Motor neuron (in vitro differentiated cells): ENCODE data around the gene PLSCR4. TPM values are rescaled to one million over a fixed set of nuclear protein-coding genes. Genes with fewer than 3 reads are reported as not detected.
A peak's percentile ranks its signal among the peaks of the same experiment; 100 is the strongest.

Experiments used
- ATAC-seq, 8 experiments: fragments of 200-7000 bp; cut with Tn5 transposase; replicated peaks in 6 of 8; 2 replicates each; pipeline ENCODE4 v1.8.0; 2021; ENCODE audit warnings: mild to moderate bottlenecking in 8 of 8, moderate library complexity in 8 of 8
- H3K27ac ChIP-seq, 2 donors: fragments of 250-450 bp; sonication (Bioruptor Pico); 2 replicates each; pipeline ENCODE4 v1.9.0; 2021; ENCODE audit warnings: antibody characterized with exemption in 2 of 2, mild to moderate bottlenecking in 2 of 2, moderate library complexity in 1 of 2
- H3K4me1 ChIP-seq, 2 donors: fragments of 250-450 bp; sonication (Bioruptor Pico); replicated peaks in 1 of 2; 2 replicates each; pipeline ENCODE4 v1.6.1; 2021; ENCODE audit warnings: antibody characterized with exemption in 2 of 2, mild to moderate bottlenecking in 2 of 2, moderate library complexity in 1 of 2
- H3K4me3 ChIP-seq, 5 donors: fragments of 250-450 bp; sonication (Bioruptor Pico); 2 replicates each; pipeline ENCODE4 v1.9.0; 2021; ENCODE audit warnings: antibody characterized with exemption in 5 of 5, mild to moderate bottlenecking in 5 of 5, moderate library complexity in 4 of 5
- WGBS, 10 experiments: fragments of 450-650 bp; shearing (Covaris generic); methylation state at CpG; one replicate each; pipeline ENCODE4 v1.0.0; 2022; 5-methylcytosine and 5-hydroxymethylcytosine counted together
- in situ Hi-C, 9 experiments: fragments of 400-800 bp; cut with MboI; loops; one replicate each; pipeline ENCODE4 v1.15.0; 2021; ENCODE audit warnings: low sequenced_read_pairs in 9 of 9, low pct_unique_long_range_greater_than_20kb in 2 of 9; ENCODE audit not compliant: unreplicated experiment in 9 of 9
- total RNA-seq, 8 experiments: library from RNA; unstranded; fragments of 300-600 nt; gene quantifications; 2 replicates each; pipeline versions ENCODE4 v1.2.3 to v1.2.4, GENCODE V29; 2022

Gene PLSCR4
- total RNA-seq, 8 experiments from 2014 or later = 0.27 to 46.5 (median 3.5) TPM

DNA sequence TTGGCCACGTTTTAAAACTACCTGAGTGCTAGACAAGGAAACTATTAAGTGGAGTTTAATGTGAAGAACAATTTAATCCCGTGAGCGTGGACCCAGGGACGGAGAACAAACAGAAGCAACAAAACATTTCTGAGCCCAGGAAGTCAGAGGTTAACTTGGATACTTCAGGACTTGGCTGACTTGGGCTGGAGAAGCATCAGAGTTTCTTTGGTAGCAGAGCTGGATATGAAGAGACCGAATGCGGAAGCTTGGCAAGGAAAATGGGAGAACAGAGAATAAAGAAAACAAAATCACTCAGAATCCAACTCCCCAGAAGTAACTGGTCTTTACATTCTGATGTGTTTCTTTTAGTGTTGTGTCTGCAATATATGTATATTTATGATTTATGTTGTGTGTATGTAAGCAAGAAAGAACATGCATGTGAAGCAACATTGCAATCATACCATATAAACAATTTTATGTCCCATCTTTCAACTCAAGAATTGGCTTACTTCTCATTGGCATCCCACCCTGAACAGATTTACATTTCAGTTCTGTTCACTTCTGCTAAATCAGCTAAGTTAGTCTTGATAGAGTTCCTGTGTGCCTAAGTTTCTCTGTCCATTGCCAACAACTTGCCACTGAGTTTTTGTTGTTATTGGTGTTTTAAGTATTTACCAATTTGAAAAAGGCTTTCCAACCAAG lies 72.8 kb downstream of the PLSCR4 start:
- H3K4me3 ChIP-seq = no peak overlapping the region
- WGBS, 10 experiments = 57 to 92% (median 84%) methylated on average over 1 to 6 of the region's 6 CpGs
- ATAC-seq = no peak
- H3K4me1 ChIP-seq = no peaks in the 10 kb centered on the region
- H3K27ac ChIP-seq = no peak overlapping the region
- in situ Hi-C loops = loop anchor here in 2 of 9 experiments (25.0 kb wide), 1 partner anchor 116 kb away; no protein-coding TSS in a partner anchor

DNA sequence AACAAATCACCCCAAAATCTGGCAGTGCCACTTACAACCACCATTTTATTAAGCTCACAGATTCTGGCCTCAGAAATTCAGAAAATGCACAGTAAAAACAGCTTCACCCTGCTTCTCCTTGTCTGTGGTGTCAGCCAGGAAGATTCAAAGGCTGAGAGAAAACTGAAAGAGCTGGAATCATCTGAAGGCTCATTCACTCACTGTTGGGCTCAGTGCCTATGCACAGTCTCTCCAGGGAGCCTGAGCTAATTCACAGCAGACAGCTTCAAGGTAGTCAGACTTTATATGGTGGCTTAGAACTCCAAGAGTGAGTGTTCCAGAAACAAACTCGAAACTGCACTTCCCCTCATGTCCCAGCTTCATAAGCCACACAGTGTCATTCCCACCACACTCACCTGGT lies 73.4 kb downstream of the PLSCR4 start:
- 20 to 100% (median 85%) methylated on average over 1 of the region's 1 CpG; no CpG with 5 or more reads in 7 of the 10 experiments for WGBS, 10 experiments
- H3K4me3 ChIP-seq = no peak overlapping the region
- no peaks in the 10 kb centered on the region for H3K4me1 ChIP-seq
- no peak for ATAC-seq
- no peak overlapping the region for H3K27ac ChIP-seq
- in situ Hi-C loops = loop anchor here in 2 of 9 experiments (25.0 kb wide), 1 partner anchor 115 kb away; no protein-coding TSS in a partner anchor

DNA sequence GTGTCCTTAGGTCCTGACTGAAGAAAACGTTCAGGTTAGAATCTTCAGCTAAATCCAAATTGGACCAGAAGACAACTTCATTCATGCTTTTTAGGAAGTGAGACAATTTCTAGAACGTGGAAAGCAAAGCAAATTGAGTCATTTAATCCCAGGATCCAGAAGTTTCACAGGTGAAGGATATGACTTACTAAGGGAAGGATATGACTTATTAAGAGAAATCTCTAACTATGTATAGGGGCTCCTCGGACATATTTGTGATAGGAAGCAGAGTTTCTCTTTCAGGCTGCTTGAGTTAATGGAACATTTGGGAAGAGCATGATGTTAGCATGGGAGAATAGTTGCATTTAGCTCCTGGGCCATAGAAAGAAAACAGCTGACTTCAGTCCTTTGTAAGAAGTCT lies 73.8 kb downstream of the PLSCR4 start:
- no peaks in the 10 kb centered on the region for H3K4me1 ChIP-seq
- no peak overlapping the region for H3K4me3 ChIP-seq
- in situ Hi-C loops = loop anchor here in 2 of 9 experiments (25.0 kb wide), 1 partner anchor 115 kb away; no protein-coding TSS in a partner anchor
- no peak overlapping the region for H3K27ac ChIP-seq
- 21 to 94% (median 68%) methylated on average over 1 to 3 of the region's 3 CpGs for WGBS, 10 experiments
- no peak for ATAC-seq

DNA sequence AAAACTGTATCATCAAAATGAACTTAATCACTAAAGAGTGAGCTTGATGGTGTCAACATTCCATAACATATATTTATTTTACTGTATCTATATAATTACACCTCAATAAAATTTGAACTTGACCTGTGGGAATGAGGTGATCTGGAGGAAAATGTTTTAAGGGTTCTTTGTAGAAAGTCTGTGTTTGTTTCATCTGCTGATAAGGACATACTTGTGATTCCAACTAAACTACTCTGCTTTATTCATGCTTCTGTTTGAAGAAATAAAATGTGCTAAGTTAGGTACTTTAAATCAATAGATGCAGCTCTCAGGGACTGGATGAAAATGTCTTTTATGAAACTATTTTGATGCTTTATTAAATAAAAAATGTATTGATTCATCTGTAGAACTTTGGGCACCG lies 78.3 kb downstream of the PLSCR4 start:
- in situ Hi-C loops = loop anchor here in 1 of 9 experiments (25.0 kb wide), 1 partner anchor 110 kb away; no protein-coding TSS in a partner anchor
- Histone ChIP-seq H3K4me1 (no peaks in the 10 kb centered on the region), H3K4me3 (no peak overlapping the region), H3K27ac (no peak overlapping the region)
- 40 to 100% (median 92%) methylated on average over 1 of the region's 1 CpG; no CpG with 5 or more reads in 1 of the 10 experiments for WGBS, 10 experiments
- no peak for ATAC-seq

DNA sequence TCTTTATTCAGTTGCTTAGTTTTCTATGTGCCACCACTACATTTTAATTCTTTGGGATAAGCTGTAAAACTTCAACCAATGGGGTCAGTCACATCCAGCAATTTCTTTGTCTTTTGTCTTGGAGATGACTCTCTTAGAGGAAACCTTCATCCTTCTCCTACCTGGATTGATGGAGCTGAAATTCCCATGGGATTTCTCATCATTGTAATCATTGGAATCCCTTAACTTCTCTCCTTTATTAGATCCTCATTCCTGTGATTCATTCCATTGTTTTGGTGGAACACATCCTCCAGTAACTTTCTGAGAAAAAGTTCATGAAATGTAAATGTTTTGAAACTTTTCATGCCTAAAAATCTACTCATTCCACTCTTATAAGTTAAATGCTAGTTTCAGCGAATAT lies 80.3 kb downstream of the PLSCR4 start:
- 77 to 100% (median 92%) methylated on average over 1 of the region's 1 CpG; no CpG with 5 or more reads in 1 of the 10 experiments for WGBS, 10 experiments
- in situ Hi-C loops = loop anchor here in 1 of 9 experiments (25.0 kb wide), 1 partner anchor 108 kb away; no protein-coding TSS in a partner anchor
- H3K4me3 ChIP-seq = no peak overlapping the region
- H3K27ac ChIP-seq = no peak overlapping the region
- H3K4me1 ChIP-seq = peaks cover 0 to 3% of the 10 kb centered on the region in 2 donors
- no peak for ATAC-seq

DNA sequence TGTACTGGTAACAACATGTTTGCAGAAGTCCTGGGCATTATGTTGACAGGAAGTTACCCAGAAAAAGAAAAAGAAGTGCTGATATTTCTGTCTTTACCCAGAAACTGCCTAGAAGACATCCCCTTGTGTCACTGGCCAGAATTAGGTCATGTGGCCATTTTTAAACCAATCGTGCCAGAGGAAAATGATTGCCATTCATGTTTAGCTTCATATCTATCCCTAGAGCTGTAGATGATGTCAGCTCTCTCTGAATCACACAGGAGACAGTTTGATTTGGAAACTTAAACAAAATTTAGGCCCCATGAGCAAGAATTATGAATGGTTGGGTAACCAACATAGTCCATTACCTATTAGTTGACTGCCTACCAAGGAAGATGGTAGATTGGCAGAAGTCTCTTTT lies 81.0 kb downstream of the PLSCR4 start:
- in situ Hi-C loops = loop anchor here in 2 of 9 experiments (10.0 to 25.0 kb wide), 2 partner anchors 95 to 108 kb away; no protein-coding TSS in a partner anchor
- Histone ChIP-seq H3K27ac (no peak overlapping the region), H3K4me3 (no peak overlapping the region), H3K4me1 (peaks cover 0 to 3% of the 10 kb centered on the region in 2 donors)
- WGBS, 10 experiments = 83 to 100% (median 100%) methylated on average over 1 of the region's 1 CpG; no CpG with 5 or more reads in 3 of the 10 experiments
- ATAC-seq = no peak

DNA sequence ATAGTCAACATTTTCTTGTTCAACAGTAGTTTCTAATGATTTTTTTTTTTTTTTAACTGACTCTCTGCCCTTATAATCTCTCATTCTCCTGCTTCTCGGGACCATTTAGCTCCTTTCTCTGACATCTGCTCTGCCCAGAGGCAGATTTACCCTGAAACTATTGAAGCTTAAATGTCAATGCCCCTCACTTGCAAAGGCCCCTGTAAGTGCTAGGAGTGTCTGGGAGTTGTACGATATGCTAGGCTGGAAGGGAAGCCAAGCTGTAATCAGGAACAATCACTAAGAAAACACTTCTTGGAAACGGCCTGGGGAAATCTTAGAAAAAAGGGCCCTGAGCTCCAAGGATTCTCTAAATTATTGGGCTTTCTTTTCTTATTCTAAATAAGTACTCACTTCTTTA lies 84.1 kb downstream of the PLSCR4 start:
- peaks cover 3 to 5% of the 10 kb centered on the region in 2 donors for H3K4me1 ChIP-seq
- H3K4me3 ChIP-seq = no peak overlapping the region
- peak in 2 of 8 experiments; percentile 13 to 36 for ATAC-seq
- WGBS, 10 experiments = 39 to 92% (median 73%) methylated on average over 1 to 3 of the region's 3 CpGs; no CpG with 5 or more reads in 2 of the 10 experiments
- H3K27ac ChIP-seq = no peak overlapping the region
- in situ Hi-C loops = loop anchor here in 2 of 9 experiments (10.0 to 25.0 kb wide), 2 partner anchors 92 to 105 kb away; no protein-coding TSS in a partner anchor

DNA sequence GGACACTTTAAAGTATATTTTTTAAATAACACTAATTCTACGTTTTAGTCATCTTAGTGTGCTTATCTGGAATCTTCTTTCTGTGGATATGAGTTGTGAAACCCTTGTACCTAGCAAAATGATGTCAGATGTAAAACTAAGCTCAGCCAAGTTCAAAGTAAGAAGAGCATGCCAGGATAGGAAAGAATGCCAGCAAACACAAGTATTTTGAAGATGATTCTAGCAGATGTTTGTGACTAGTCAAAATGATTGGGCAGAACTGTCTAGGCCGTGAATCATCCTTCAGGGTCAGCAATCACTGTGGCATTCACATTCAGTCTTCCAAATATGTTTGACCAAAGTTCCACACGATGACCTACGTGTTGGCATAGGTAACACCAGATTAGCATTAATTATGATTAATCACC lies 84.5 kb downstream of the PLSCR4 start:
- in situ Hi-C loops = loop anchor here in 2 of 9 experiments (10.0 to 25.0 kb wide), 2 partner anchors 92 to 104 kb away; no protein-coding TSS in a partner anchor
- no peak overlapping the region for H3K4me3 ChIP-seq
- peaks cover 3 to 8% of the 10 kb centered on the region in 2 donors for H3K4me1 ChIP-seq
- ATAC-seq = peak in 2 of 8 experiments; percentile 33 to 61
- 0 to 87% (median 72%) methylated on average over 1 to 4 of the region's 4 CpGs for WGBS, 10 experiments
- no peak overlapping the region for H3K27ac ChIP-seq

DNA sequence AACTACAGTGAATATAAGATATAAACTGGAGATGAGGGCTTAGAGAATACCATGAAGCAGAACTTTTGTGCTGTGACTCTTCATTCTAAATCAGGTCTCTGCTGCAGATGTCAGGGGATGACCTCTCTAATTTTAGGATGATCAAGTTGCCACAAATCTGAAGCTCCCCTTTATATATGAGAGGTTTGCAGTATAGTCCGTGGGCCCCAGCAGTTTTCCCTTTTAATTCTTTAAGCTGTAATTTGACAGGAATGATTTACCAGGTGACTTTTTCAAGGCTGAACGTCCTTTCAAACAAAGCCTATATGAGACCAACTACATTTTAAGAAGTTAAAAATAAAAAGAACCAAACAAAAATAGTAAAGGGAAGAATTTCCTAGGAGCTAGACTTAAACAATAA lies 85.0 kb downstream of the PLSCR4 start:
- WGBS, 10 experiments = 0 to 75% (median 58%) methylated on average over 1 to 2 of the region's 2 CpGs; no CpG with 5 or more reads in 1 of the 10 experiments
- no peak for ATAC-seq

DNA sequence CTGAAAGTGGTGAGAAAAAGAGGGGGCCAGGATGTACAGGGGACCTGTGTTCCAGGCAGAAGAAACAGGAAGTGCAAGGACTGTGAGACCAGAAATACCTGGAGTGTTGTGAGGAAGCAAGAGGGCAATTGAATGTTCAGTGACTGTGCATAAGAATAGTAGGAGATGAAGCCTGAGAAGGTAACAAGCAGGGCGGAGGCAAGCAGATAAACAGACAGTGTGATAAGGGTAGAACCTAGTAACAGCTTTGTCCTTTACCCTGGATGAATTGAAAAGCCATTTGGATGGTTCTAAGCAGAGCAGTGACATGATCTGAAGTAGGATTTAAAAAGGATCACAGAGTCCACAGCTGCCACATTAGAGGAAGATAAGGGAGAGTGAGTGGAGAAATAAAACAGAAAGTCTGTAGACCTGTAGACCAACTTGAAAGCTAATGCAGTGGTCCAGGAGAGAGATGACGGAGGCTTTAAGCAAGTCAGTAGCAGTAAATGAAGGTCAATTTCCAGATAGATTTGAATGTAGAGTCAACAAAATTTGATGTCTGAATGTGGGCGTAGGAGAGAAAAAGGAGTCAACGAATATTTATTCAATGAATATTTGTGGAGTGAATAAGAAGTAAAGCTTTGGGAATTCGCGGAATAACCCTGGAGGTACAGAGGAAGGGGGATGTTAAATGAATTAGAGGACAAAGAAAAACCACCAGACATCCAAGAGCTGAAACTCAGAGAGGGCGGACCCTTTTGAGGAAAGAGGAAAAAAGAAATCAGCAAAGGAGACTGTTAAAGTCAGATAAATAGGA lies 85.7 kb downstream of the PLSCR4 start:
- Histone ChIP-seq H3K4me3 (no peak overlapping the region), H3K4me1 (peaks cover 3 to 8% of the 10 kb centered on the region in 2 donors), H3K27ac (no peak overlapping the region)
- in situ Hi-C loops = loop anchor here in 2 of 9 experiments (10.0 to 25.0 kb wide), 2 partner anchors 90 to 103 kb away; no protein-coding TSS in a partner anchor
- WGBS, 10 experiments = 30 to 97% (median 89%) methylated on average over 4 to 7 of the region's 7 CpGs; no CpG with 5 or more reads in 1 of the 10 experiments
- ATAC-seq = no peak

More for the DNA sequence above, 85.0 kb downstream of the PLSCR4 start:
- Histone ChIP-seq H3K4me1 (peaks cover 3 to 8% of the 10 kb centered on the region in 2 donors), H3K4me3 (no peak overlapping the region), H3K27ac (no peak overlapping the region)
- in situ Hi-C loops = loop anchor here in 2 of 9 experiments (10.0 to 25.0 kb wide), 2 partner anchors 91 to 104 kb away; no protein-coding TSS in a partner anchor

DNA sequence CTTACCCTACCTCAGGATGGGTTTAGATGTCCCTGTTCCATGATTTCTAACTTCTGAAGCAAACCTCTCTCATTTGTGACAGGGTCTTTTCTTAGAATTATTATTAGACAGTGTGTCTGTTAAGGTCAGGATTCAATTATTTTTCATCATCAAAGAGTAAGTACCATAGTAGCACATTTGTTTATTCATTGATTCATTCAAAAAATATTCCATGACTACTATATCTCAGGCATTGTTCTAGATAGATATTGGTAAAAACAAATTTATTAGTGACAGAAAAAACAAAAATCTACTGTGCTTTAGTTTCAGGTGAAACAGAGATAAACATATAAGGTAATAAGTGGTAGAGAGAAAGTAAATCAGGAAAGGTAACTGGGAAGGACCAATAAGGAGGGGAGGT lies 86.4 kb downstream of the PLSCR4 start:
- no peak overlapping the region for H3K4me3 ChIP-seq
- H3K27ac ChIP-seq = no peak overlapping the region
- ATAC-seq = no peak
- H3K4me1 ChIP-seq = peaks cover 3 to 8% of the 10 kb centered on the region in 2 donors
- in situ Hi-C loops = loop anchor here in 2 of 9 experiments (10.0 to 25.0 kb wide), 2 partner anchors 90 to 102 kb away; no protein-coding TSS in a partner anchor

DNA sequence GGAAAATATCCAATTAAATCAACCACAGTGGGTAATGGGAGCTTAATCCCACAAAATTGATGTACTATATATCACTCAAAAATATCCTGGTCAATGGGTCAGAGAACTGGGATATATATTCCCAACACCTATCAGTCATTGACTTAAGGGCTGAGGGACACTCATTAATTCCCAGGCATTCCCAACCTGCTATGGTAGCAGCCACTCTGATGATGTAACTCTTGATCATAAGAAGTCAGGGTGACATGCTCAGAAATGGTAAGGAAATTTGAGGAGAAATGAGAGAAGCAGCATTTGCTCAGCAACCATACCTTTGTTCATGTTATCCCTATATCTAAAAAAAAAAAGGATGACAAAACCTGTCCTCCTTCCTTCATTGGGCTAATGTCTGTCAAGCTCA lies 86.8 kb downstream of the PLSCR4 start:
- no peak overlapping the region for H3K27ac ChIP-seq
- H3K4me1 ChIP-seq = peaks cover 3 to 8% of the 10 kb centered on the region in 2 donors
- in situ Hi-C loops = loop anchor here in 2 of 9 experiments (10.0 to 25.0 kb wide), 2 partner anchors 89 to 102 kb away; no protein-coding TSS in a partner anchor

More for the DNA sequence above, 86.8 kb downstream of the PLSCR4 start:
- H3K4me3 ChIP-seq = no peak overlapping the region
- no peak for ATAC-seq
